ENCODE results near the gene OR2M2.

- TF ChIP-seq CTCF (IDR thresholded peaks at IDR 0.05; ENCODE audit: insufficient read depth, low read length, poor library complexity, severe bottlenecking) (no peak), EZH2phosphoT487 (conservative IDR thresholded peaks at IDR 0.05; ENCODE audit: low read length) (no peak)
Observed at GRCh38 chr1:248136811-248137210, 37.8 kb upstream of the OR2M2 start.
